GF-D8 (cell line): ENCODE data around the gene POLR3GL.

ENCODE experiments used
- DNase-seq: peaks from one replicate; lab custom pipeline; 2025; lab: John Stamatoyannopoulos, UW

POLR3GL gene

DNA sequence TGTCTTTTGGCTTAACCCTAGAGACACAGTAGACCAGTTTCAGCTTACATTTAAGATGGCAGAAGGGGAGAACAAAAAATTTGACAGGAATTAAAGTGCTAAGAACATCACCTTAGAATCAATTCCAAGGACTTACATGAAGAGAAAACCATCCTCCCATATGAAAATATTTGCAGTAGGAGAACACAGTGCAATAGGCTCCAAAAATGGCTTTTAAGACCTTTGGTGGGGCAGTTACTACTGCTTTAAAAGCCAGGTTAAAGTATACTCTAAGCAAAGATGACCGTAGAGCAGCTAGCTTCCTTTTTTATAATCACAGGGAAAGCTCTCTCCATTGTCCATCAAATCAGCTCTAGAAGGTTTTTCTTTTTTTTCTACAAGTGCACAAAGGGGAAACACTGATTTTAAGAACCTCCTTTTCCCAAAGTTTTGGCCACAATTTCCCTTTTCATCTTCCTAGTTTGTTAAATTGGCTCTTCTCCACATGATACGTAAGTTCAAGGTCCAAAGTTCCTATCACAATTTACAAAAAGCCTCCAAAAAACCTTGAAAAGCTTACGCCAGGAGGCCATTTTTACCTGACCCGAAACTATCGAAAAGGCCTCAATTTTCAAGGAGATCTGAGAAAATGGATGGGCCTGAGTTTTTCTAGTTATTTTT is 28.6 kb downstream of the POLR3GL start:
- DNase-seq = no peak

DNA sequence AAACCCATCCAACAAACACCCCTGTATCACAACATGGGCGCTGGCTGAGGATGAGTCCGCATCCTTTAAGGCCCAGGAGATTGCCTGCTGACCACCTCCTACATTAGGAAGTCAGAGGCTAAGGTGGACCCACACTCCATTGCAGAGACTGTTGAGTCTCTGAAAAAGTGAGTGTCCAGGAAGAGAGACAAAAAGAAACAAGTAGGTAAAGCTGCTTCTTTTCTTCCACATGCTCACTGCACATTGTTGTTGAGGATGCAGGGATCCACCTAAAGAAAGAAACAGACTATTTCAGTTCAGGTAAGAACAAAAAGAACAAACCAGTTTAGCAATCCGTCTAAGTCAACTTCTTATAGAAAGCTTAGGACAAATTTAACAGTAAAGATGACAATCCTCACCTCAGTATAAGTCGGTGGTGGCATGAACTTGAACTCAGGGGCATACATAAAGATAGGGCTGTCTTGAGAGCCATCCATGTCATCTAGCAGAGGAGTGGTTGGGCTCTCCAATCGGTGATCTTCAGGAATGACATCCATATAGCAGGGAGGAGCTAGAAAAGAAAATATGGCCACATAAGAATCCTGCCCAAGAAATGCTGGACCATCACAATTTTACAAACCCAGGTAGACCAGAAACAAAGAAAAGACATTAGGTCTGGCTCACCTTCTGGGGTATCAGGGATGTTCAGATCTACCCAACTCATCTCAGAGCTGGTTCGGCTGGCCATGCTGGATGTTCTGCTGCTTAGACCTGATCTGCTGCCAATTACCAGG is 29.3 kb downstream of the POLR3GL start:
- no peak for DNase-seq

DNA sequence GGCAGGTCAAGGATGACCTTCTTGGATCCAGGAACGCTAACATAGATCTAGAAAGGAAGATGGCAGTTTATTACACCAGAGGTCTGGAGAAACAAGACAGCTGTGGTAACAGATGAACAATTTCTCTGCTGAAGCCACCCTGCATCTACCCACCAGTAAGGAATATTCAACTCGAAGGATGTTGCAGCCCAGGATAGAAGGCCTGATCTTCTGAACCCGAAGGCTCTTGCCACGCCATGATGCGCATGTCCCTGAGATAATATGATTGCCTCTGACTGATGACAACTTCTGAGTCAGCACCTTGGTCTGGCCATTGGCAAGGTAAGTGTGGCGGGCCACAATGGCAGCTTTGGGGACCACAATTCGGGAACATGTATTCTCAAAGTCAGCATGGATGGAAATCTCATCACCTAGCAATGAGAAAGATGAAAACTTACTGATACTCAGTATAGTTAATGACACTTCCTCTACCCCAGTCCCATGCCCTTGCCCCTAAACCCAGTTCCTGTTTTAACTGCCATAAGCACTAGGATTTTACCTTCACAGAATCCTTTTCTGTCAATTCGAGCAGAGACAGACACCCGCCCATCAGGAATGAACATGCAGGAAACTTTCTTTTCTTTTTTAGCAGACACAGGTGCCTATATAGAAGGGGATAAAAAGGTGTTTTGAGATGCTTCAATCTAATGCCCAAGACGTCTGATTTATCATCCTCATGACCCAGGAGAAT is 30.1 kb downstream of the POLR3GL start:
- no peak for DNase-seq

DNA sequence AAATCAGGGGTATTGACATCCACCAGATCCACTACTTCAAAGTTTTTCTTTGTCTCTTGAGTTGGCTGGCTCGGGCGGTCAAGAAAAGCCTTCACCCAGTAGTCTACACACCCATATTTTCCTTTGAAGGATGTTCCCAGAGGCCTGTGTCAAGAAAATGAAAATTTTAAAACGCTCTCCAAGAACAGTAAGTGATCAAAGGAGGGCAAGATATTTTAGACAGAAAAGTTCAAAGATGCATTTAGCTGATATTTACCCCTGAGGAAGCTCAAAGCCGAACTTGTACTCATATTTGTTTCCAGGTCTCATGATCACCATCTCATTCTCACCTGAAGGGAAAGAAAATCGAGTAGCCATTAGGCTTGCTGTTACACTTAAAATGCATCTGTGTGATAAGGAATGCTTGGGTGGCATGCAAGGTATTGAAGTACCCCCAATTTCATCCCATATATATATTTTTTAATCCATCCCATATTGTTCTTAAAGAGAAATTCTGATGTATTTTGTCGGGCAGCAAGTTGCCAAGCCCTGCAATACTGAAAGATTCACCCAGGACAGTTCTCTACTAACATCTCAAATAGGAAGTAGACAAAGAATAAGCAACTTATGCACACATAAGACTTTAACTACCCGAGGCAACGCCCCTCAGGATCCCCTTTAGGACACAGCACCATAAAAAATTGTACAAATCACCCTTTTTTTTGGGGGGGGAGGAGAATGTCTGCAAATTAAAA is 30.8 kb downstream of the POLR3GL start:
- no peak for DNase-seq

DNA sequence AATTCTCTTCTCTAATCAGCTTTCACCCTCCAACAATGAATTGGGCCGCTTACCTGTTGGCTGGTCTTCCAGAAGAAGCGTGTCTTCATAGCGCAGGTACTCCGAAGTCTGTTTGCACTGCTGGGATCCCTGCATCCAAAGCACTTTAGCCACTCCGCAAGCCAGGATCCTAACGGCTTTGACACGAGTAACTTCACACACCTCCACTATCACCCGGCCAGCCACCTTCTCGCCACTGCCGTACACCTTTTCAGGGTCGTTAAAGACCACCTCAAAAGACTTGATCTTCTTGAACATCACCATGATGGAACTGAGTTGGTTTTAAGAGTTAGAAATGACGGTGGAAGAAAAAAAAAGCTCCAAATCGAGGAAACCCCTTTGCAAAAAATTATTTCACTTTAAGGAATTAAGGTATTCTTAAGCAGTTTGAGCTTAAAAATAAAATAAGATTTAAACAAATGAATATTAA is 31.5 kb downstream of the POLR3GL start:
- DNase-seq = no peak

DNA sequence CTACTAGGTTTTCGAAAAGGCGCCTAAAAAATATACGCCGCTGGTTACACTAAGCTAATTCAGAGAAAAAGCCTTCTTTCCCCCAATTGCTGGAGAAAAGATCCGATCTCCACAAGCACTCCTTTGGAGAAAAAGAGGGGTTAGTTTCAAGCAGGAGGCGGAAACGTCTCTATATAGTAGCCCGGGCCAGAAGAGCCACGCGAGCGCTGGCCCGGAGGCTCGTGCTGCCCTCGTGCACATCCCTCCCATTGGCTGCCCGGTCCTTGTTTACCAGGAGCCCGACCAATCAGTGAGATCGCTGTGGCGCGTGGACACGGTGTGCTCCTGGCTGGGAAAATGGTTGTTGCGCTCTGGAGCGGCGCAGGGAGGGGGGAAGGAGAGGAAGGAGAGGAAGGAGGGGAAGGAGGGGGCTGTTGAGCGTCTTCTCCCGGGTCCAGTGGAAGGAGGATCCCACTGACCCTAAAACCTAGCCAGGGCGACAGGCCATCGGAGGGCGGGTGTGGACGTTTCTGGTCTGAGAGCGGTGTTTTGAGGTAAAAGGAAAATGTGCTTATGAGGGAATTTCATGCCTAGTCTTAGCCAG is 32.0 kb downstream of the POLR3GL start, which contains the start of gene TXNIP:
TSS of gene TXNIP (minus strand) at position 147 of the 583 bp plus-strand sequence. CDS start 313 bp downstream, outside the sequence.
- peak; percentile 92 for DNase-seq

DNA sequence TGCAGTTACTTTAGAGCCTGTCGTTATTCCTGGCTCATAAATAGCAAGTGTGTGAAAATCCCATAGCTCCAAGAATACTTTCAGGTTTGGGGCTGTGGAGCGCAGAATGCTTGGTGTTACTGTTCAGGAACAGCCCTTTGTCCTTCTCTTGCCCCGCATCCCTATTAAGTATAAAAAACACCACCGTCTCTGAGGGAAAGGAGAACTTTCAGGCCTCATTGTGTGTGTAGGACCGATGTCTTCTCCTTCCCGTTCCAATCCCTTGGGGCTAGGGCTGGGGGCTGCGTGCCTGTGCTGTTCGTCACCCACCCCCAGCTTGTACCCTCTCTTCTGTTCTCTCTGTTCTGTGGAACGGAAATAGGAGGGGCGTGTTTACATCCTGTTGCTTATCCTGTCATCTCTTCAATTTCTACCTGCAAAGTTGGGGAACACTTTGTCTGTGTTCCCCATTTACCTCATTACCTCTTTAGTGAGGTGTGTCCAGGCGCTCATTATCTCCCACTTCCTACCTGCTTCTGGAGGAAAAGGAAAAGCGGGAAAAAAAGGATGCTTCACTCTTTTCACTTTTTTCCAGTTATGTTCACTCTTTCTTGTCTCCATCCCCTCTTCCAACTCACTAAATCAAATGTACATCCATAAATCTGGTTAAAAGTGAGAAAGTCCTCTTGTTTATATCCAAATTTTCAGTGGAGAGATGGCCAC is 32.7 kb downstream of the POLR3GL start:
- no peak for DNase-seq

DNA sequence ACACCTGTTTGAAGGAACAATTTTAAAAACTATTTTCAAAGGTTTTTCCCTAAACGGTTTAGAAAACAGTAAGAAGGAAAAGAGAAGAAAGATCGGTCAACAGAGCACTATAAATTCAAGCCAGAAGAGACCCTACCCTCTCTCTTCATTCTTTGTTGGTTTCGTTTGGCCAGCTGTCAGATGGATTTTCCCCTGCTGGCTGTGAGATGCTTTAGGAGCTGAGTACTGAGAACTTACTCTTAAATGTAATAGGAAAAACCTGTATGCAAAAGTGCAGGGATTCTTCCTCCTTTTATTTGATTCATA is 33.2 kb downstream of the POLR3GL start:
- no peak for DNase-seq

DNA sequence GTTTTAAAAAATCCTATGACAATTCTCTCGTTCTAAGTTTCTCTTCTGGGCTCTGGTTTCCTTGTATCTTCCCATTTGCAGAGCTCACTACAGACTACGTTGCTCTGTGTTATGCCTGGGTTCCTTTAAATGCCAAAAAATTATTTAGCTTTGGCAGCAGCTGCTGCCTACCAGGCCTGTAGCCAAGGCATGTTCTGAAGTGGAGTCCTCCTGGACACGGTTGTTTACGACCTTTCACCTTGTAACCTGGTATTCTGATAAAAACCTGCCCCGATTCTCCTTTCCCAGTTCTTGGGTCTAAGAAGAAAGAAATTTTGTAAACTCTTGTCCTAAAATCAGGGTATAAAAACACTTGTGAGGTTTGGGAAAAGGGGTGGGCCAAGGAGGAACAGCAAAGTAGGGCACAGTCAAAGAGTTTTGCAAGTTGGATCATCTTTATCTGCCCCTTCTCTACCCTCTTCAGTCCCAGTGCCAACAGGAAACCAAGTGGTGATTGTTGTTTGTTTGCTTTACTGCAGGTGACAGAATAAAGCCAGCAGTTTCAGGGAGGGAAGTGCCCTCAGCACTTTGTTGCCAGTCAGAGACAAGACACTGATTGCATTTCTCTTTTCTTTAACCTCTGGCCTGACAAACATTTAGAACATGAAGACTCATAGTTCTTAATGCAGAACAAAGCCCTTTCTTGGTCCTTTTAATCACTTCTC is 35.0 kb downstream of the POLR3GL start:
- no peak for DNase-seq

DNA sequence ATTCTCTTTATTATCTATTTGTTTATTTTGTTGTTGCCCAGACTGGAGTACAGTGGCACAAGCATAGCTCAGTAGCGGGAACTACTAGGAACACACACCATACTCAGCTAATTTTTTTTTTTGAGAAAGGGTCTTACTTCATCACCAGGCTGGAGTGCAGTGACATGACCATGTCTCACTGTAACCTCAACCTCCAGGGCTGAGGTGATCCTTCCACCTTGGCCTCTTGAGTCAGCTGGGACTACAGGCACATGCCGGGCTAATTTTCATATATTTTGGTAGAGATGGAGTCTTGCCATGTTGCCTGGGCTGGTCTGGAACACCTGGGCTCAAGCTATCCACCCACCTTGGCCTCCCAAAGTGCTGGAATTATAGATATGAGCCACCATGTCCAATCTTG is 37.2 kb downstream of the POLR3GL start:
- no peak for DNase-seq

DNA sequence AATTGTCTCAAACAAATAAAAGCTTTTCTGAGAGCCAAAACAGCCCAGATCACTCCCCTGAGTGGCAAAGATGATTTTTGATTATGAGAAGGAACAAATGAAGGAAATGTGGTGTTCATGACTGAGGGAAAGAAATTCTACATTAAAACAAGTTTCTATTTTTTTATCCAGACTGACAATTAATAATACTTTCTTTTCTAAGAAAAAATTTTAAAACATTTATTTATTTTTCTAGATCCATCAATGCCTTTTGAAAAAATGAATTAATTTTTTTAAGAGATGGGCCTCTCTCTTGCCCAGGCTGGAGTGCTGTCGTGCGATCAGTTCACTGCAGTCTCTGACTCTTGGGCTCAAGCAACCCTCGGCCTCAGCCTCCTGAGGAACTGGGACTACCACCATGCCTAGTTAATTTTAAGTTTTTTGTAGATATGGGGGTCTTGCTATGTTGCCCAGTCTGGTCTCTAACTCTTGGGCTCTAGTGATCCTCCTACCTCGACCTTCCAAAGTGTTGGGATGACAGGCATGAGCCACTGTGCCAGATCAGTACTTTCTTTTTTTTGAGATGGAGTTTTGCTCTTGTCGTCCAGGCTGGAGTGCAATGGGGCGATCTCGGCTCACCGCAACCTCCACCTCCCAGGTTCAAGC is 43.1 kb downstream of the POLR3GL start:
- DNase-seq = no peak

DNA sequence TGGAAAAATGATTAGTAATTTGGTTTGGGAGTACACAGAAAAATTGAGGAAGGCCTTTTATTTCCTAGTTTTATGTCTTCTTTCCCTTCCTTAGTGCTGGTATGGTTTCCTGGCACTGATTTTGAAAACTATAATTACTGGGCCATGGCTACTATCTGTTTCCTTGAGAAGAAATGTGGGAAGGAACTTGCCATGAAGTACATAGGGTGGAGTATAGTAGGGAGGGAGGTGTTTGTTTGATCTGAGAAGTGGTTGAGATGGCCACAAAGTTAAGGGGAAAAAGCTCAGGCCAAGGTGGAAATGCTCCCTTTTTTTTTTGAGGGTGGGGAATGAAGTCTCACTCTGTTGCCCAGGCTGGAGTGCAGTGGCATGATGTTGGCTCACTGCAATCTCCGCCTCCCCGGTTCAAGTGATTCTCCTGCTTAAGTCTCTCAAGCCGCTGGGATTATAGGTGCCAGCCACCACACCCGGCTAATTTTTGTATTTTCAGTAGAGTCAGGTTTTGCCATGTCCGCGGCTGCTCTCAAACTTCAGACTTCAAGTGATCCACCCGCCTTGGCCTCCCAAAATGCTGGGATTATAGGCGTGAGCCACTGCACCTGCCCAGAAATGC is 45.7 kb downstream of the POLR3GL start:
- DNase-seq = no peak

DNA sequence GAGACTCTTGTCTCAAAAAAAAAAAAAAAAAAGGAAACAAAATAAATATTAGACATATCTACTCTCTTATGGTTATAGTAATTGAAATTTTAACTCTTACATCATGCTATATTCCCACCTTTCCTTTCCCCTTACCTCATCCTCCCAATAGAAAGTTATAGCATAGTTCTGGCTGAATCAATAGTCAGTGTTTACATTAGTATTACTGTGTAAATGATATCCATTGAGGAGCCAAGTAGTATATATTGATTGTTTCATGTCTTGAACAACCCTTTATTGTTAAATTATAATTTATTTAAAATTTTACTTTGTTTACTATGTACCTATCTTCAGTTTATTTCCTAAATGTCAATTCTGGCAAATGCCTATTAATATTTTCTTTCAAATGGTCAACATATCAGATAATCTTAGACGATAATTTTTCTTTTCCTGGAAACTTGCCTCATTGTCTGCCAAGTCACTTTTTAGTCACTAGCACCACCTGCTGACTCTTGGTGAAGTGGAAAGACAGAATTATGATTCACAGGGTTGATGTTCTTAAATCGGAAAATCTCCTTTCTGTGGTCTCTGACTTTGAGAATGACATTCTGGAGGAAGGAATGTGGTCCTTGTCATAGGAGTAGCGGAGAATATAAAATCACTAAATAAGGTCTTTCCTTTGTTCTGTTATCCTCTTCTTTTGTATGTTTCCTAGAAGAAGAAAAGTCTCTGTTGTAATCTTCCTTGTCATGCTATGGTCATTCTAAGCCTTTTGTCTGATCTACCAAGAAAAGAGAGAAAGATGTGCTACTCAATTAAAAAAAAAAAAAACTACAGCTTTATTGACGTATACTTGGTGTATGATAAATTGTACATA is 48.4 kb downstream of the POLR3GL start:
- DNase-seq = peak; percentile 41

DNA sequence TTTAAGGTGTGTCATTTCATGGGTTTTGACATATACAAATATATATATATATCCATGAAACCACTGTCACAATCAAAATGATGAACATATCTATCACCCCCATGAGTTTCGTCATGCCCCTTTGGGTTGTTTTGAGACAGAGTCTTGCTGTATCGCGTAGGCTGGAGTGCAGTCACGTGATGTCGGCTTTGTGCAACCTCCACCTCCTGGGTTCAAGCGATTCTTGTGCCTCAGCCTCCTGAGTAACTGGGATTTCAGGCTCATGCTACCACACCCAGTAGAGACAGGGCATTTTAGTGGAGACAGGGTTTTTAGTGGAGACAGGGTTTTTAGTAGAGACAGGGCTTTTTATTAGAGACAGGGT is 49.1 kb downstream of the POLR3GL start:
- DNase-seq = no peak

DNA sequence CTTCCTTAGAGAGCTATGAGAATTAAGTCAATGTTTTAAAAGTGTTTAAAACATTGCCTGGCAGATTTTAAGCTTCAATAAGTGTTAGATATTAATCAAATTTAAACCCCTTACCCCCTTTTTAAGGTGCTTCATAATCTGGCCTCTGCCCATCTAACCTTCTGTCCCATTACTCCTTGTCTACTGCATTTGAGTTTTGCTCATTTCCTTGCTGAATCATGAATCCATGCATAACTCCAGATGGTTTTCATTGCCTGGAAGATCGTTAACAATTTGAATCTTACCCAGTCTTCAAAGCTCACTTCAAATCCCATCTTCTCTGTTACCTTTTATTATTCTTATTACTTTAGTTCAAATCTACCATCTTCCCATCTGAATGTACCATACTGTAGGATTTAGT is 52.4 kb downstream of the POLR3GL start:
- DNase-seq = no peak

DNA sequence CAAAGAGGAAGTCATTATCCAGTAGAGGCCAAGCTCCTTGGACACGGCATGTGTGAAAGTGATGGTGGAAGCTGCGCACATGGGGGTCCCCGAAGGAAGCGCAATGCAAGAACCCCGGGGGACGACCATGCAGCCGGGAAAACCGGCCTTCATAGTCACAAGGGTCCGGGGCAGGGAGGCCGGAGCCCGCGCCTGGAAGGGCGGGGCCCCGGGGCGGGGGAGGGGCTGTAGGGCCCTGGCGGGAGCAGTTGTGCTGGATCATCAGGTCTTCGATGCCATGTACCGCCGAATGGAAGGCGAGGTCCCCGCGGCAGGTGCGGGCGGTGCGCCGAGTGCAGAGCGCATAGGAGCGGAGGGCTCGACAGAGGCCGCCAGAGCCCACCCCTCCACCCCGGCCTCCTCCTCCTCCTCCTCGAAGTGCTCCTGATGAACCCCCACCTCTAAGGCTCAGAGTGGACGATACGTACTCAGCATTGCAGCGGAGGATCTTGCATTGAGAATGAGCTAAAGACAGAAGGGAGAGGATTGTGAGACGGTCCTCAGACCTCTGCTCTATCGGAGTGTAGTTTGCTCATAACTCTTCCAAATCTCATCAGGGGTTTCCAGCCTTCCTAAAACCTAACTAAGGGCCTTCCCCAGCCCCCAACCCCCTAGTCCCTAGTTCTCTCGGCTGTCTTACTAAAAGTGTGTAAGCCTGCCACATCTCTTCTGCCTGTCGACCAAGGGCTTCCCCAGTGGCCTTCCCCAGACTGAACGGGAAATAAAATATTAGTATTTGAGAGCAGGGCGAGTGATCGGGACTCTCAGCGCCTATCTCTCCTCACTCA is 55.0 kb downstream of the POLR3GL start:
- no peak for DNase-seq

DNA sequence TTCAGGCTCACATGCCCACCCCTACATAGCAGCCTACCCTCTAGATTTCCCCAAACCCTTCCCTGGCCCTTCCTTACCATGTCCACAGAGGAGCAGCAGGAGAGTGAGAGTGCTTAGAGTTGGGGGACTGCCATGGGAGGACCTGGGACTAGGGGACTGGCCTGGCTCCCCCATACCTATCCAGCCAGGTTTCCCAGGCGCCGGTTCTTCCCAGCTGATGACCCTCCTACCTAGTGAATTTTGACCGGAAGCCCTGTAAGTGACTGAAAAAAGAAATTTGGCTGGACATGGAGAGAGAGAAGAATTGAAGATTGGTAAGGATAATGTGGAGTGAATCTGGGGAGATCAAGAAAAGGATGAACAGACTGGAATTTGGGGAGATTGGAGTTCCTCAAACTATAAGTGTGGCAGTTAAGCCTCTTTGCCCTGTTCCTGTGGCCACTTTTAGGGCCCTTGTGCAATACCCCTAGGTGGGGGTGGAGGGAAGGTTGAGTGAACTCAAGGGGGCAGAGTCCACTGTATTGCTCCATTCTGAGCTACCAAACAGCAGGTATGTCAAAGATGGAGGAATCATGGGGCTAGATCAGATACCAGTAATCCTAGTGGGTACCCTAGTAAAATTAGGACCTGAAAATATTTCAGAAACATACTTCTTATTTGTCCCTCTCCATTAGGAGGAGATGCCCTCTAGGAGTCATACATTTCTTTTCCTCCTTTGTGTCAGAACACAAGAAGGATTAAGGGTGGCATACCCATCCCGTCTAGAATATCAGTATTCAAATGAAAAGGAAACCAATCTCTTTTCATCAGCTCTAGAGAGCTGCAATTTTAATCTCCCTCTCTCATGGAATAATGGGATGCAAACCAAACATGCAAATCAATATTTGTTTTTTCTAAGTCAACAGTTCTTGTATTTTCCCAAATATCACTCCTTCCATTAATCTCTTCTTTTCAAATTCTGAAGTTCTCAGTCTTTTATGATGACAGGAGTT is 55.9 kb downstream of the POLR3GL start:
- no peak for DNase-seq
